Erythroblast (primary cell): ENCODE results near the gene CENPO.

Source experiments
- GATA1 ChIP-seq: IDR thresholded peaks from 2 replicates; pipeline ENCODE4 v1.6.1; 2011; ENCODE audit warnings: low read depth, mild to moderate bottlenecking, control low read depth, low read length, moderate library complexity
- POLR2A ChIP-seq: IDR thresholded peaks from 2 replicates; pipeline ENCODE4 v1.6.1; 2011; ENCODE audit warnings: mild to moderate bottlenecking, low read length

DNA sequence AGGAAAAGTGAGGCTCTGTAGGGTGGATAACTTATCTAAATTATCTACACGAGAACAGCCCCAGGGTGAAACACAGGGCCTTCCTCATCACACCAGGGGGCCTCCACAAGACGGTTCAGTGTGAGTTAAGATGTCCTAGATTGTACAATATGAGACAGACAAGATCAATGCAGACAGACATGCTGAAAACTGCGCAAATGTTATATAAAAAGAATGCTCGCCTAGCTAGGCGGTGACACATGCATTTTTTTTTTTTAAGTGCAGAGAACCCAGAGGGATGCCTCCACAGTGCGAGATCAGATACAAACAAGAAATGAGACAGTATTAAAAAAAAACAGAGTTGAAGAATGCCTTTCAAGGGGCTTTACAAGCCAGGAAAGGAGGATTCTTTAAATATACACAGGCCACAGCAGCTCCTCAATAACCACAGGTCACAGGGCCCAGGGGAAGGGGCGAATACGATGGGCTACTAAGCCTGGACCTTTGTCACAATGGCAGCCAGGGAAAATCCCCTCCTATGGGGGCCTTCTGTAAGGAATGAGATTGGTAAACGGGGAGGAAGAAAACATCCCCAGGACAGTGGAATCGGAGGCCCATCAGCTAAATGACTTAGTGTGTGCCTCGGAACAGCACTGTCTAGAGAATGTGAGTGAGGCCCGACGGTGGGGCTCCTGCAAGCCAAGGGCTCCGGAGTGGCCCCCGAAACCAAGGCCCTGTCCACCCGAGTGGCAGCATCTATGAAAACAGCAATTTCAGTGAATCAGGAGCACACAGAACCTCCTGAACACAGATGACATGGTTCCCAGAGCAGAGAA is 77.9 kb downstream of the CENPO start:
- TF ChIP-seq POLR2A (no peak), GATA1 (no peak)
